Pulmonary artery endothelial cell (primary cell): Measurements from ENCODE around the gene TTC23. TPM values are rescaled to one million over a fixed set of nuclear protein-coding genes. Genes with fewer than 3 reads are reported as not detected.

ENCODE experiments used
- DNase-seq: peaks from one replicate; pipeline ENCODE4 v3.0.0-alpha.2; 2011; ENCODE audit warnings: low read depth, low spot score
- total RNA-seq: library from RNA; depleted of rRNA; stranded (reverse); fragments of >200 nt; gene quantifications from 2 replicates; pipeline ENCODE4 v1.2.3, GENCODE V29; 2014

Gene TTC23
- total RNA-seq, 1 donor from 2014 or later, result 22.3 TPM

GRCh38 chr15:99138491-99138982 lies 110.8 kb downstream of the TTC23 start:
- no peak for DNase-seq

DNA sequence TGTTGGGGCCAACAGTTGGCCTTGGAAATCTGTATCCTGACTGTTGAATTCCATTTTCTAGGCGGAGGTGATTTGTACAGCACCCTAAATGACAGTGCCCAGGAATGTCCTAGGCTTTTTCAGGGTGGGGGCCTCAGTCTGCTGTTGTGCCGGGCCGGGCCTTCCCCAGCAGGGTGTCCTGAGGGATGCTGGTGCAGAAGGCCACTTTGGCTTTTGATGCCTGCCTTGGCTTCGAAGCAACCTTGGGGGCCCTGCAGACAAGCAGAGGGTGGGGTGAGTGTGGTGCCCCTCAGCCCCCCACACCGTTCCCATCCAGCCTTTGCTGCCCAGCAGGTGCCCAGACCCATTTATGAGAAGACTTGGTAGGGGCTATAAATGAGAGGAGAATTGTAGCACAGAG lies 111.5 kb downstream of the TTC23 start:
- DNase-seq, result no peak

DNA sequence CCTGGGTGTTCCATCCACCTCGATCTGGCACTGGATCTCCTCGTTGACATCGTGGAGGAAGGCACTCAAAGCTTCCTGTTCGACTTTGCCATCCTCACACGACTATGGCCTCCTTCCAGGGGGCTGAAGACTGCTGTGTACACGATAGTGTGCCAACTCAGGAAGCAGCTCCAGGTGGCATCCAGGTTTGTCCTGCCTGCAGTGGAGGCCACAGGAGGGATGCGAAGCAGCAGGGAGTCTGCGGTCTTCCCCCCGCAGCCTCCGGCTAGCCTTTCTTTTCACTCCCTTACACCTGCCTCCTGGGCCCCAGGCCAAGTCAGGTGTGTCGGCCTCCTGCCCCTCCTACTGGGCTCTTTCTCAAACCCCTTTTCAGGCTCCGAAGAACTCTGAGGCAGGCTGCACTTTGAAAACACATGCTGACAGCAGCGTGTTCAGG lies 112.3 kb downstream of the TTC23 start:
- DNase-seq, result no peak

DNA sequence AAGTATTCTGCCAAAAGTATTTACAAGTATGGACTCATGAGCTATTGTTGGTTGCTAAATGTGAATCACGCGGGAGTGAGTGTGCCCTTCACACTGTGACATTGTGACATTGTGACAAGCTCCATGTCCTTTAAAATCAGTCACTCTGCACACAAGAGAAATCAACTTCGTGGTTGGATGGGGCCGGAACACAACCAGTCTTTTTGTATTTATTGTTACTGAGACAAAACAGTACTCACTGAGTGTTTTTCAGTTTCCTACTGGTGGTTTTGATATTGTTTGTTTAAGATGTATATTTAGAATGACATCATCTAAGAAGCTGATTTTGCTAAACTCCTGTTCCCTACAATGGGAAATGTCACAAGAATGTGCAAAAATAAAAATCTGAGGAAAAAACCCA lies 114.2 kb downstream of the TTC23 start:
- no peak for DNase-seq

- DNase-seq, result no peak
These were observed 115.0 kb downstream of the TTC23 start for GRCh38 chr15:99134317-99134821.

DNA sequence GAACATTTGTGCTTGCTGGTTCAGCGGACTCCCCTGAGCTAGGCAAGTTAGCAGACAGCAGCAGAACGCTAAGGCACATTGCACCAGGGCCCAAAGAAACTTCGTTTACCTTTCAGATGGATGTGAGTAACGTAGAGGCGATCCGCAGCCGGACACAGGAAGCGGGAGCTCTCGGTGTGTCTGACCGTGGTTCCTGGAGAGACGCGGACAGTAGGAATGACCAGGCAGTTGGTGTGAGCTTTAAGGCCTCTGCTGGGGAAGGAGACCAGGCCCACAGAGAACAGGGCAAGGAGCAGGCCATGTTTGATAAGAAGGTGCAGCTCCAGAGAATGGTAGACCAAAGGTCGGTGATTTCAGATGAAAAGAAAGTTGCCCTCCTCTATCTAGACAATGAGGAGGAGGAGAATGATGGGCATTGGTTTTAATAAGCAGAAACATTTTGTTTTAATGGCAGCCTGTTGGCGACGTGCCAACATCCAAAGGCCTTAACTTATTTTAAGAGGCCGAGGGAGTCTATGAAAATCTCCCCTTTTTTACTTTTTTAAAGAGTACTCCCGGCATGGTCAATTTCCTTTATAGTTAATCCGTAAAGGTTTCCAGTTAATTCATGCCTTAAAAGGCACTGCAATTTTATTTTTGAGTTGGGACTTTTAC lies 116.6 kb downstream of the TTC23 start:
- DNase-seq, result no peak

DNA sequence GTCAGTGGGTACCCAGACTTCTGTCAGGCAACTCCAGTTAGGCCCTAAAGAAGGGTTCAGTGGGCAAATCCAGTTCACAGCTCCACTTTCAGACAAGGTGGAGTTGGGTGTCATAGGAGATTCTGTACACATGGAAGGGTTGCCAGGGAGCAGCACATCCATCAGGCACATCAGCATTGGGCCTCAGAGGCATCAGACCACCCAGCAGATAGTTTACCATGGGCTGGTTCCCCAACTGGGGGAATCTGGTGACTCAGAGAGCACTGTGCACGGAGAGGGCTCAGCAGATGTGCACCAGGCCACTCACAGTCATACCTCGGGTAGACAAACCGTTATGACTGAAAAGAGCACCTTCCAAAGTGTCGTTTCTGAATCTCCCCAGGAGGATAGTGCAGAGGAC lies 117.3 kb downstream of the TTC23 start:
- no peak for DNase-seq

DNA sequence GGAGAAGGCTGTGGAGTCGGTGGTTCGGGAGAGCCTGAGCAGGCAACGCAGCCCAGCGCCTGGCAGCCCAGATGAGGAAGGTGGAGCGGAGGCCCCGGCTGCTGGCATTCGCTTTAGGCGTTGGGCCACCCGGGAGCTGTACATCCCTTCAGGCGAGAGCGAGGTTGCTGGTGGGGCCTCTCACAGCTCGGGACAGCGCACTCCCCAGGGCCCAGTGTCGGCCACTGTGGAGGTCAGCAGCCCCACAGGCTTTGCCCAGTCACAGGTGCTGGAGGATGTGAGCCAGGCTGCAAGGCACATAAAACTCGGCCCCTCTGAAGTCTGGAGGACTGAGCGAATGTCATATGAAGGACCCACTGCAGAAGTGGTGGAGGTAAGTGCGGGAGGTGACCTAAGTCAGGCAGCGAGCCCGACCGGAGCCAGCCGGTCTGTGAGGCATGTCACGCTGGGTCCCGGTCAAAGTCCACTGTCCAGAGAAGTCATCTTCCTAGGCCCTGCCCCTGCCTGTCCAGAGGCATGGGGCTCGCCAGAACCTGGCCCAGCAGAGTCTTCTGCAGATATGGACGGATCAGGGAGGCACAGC lies 117.8 kb downstream of the TTC23 start:
- DNase-seq, result no peak

DNA sequence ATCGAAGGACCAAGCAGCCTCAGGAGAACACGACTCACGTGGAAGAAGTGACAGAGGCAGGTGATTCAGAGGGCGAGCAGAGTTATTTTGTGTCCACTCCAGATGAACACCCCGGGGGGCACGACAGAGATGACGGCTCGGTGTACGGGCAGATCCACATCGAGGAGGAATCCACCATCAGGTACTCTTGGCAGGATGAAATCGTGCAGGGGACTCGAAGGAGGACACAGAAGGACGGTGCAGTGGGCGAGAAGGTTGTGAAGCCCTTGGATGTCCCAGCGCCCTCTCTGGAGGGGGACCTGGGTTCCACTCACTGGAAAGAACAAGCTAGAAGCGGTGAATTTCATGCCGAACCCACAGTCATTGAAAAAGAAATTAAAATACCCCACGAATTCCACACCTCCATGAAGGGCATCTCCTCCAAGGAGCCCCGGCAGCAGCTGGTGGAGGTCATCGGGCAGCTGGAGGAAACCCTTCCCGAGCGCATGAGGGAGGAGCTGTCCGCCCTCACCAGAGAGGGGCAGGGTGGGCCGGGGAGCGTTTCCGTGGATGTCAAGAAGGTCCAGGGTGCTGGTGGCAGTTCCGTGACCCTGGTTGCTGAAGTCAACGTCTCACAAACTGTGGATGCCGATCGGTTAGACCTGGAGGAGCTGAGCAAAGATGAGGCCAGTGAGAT lies 118.5 kb downstream of the TTC23 start:
- DNase-seq, result no peak

GRCh38 chr15:99130314-99130713 lies 119.1 kb downstream of the TTC23 start:
- no peak for DNase-seq

DNA sequence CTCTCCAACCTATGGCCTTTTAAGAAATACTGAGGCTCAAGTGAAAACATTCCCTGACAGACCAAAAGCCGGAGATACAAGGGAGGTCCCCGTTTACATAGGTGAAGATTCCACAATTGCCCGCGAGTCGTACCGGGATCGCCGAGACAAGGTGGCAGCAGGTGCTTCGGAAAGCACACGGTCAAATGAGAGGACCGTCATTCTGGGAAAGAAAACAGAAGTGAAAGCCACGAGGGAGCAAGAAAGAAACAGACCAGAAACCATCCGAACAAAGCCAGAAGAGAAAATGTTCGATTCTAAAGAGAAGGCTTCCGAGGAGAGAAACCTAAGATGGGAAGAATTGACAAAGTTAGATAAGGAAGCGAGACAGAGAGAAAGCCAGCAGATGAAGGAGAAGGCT lies 119.7 kb downstream of the TTC23 start:
- no peak for DNase-seq

- no peak for DNase-seq
These were observed 121.0 kb downstream of the TTC23 start for GRCh38 chr15:99128411-99128810.

DNA sequence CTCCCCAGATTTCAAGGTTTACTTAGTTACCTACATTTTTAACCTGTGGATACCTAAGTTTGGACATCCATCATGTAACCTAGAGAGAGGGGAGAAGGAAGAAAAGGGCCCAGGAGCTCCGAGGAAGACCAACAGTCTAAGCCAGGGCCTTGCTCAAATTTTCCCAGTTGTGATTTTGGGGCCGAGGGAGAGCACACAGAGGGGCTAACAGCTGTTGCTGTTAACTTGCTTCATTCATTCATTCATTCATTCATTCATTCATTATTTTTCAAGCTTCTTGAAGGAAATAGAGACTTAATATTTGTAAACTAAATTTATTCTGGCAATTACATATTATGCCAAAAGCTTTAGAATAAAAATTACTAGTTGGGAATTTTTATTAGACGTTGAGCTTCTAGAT lies 121.6 kb downstream of the TTC23 start:
- no peak for DNase-seq

GRCh38 chr15:99126930-99127329 lies 122.5 kb downstream of the TTC23 start:
- no peak for DNase-seq

DNA sequence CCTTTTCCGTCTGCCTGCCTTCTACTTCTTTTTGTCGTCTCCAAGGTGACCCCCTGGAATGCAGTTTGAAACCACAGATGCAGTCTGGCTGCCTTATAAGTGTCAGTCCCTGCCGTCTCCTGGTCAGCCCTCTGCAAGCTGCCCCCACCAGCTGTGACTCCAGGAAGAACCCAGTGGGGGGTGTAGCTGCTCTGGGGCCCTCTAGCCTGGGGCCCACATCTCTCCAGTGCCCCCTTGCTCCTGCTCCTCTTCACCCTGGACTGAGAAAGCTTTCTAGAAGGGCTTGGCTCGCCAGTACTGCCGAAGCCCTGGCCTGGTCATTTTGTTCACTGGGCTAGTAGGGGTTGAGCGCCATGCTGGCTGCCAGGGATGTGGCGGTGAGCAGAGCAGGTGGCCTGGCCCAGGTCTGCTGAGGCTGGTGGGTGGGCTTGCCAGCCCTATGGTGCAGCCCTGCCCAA lies 123.2 kb downstream of the TTC23 start:
- no peak for DNase-seq

DNA sequence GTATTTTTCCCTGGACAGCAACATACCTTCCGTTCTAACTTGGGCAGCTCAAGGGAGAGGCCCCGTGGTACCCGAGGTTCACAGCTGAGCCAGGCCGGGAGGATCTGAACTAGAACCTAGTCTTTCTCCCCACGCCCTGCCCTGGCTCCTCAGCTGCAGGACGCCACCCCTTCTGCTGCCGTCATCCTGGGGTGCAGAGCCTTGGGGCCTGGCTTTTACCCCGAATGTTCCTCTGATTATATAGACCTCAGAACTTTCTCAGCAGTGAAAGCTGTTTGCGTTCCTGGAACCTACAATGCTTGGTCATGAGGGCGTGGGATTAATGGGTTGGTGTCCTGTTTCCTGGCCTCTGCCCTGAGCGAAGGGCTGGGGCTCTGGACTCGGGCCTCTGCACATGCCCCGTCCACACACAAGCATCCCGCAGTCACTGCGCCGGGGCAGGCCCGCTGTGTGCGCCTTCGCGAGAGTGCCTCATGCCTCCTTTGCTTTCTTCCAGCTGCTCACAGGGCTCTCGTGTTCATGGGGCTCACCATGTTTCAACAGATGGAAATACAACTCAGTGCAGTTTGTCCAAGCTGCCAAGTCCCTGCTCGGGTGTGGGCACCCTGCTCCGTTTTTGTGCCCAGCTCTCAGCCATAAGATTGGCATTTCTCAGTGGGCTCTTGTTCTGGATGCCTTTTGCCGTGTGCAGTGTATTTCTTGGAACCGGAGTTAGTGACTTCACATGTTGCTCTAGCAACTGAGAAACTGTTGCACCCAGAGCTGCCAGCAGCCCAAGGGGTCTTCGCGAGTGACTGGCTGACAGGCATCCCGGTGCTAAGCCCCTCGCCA lies 124.1 kb downstream of the TTC23 start:
- no peak for DNase-seq

DNA sequence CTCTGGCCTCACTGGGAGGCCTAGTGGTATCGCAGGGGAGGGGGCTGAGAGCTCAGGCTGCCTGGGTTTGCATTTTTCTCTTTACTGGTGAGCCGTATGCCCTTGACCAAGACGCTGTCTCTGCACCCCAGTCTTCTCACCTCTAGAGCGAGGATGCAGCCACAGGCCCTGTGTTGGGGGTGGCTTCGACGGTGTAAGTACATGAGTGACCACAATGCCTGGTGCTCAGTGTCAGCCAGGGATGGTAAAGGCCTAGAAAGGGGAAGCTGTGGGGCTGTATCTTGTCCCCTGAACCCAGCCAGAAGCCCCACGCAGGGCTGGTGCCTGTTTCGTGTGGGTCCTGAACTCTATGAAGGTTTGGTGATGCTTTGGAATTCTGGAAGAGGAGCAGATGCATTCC lies 124.7 kb downstream of the TTC23 start:
- no peak for DNase-seq

DNA sequence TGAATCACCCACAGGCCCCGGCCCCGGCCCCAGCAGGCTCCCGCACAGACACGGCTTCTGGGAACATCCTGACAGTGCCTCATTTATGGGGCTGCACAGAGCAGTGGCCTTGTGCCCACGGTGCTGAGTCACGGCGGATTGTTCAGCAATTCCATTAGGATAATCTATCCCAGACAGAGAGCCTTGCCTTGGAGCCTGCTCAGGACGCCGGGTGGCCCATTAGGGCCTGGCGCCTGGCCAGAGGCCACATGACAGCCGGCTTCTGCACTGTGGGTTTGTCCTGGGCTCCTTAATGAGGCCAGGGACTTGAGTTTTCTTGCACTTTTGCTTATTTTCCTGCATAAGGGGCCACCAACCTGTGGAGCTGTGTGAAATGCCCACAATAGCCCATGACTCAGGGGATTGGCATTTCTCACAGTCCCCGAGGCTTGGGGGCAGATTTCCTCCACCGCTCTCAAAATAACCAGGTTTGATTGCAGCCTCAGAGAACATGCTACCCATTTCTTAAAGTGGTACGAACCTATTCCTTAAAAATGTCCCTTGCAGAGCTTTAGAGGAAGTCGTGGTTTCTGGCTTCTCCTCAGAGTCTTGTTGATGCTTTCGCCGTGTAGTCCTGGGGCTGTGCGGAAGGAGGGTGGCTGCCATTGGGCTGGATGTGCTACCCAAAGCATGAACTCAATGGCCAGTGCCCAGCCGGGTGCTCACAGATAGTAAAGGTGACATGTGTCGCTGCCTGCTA lies 125.5 kb downstream of the TTC23 start:
- DNase-seq, result peak; percentile 85

DNA sequence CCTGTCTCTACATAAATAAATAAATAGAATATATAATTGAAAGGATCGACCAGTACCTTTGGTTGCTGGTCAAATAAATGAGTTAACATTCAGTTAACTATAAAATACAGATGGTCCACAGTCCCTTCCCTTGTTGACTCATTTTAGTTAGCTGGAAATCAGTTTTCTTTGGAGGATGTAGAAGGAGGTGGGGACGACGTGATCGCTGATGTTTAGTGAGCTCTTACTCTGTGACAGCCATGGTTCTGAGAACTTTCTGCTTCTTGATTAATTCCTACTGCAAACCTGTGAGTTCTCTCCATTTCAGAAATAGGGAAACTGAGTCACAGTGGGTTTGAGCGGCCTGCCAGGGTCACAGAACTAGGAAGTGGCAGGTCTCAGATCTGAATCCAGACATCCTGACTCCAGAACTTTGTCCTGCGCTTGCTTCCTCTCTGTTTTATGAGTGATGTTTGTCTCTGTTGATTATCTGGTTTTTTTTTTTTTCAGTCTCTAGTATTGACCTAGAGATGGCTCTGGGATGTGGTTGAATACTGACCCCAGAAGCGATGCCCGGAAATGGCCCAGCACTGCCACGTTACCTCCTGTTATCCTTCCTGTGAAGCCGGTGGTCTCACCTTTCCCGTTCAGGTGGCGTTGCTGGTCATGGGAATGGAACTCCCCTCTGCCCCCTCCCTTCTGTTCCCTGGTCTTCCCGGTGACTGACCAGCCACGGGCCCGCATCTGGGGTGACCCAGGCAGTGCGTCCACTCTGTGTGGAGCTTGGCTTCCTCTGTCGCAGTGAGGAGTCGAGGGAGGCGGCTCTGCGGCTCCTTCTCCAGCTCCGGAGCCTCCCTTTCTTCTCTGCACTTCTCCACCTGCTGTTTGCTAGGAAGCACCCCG lies 126.3 kb downstream of the TTC23 start:
- no peak for DNase-seq
